Measurements from ENCODE around the gene TECTB.

- TF ChIP-seq CTCF (IDR thresholded peaks at IDR 0.05) (no peak), POLR2A (IDR thresholded peaks at IDR 0.05) (no peak), POLR2AphosphoS5 (IDR thresholded peaks at IDR 0.05) (no peak)
These were observed 47.3 kb upstream of the TECTB start for GRCh38 chr10:112235920-112236319.
